Activated CD8-positive, alpha-beta memory T cell treated with anti-CD3 and anti-CD28 coated beads for 24 hours (primary cell): ENCODE results near the gene BRWD1.

Experiments used
- DNase-seq: peaks from one replicate; pipeline ENCODE4 v3.0.0-alpha.2; 2020

The BRWD1 gene

DNA sequence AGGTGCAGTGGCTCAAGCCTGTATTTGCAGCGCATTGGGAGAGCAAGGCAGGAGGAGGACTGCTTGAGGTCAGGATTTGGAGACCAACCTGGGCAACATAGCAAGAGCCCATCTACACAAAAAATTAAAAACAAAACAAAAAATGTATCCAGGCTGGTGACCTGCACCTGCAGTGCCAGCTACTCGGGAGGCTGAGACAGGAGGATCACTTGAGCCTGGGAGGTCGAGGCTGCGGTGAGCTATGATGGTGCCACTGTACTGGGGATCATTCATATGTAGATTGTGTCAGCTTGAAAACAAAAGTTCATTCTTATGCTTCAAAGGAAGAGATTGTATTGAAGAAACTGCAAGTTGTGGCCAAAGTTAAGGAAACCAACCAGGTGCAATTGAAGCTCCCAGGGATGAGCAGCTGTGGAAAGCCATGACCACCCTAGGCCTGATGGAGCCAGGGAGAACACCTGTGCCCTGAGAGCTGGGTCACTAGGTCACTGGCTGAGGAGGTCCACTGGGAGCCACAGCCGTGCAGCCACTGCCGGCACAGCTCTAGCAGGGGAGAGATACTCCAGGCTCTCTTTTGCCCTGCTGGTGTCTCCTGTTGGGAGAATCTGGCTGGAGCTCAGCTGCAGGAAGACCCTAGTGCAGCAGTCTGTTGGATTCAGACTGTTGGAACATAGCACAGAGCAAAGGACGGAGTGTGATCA is 13.3 kb upstream of the BRWD1 start:
- DNase-seq = no peak

DNA sequence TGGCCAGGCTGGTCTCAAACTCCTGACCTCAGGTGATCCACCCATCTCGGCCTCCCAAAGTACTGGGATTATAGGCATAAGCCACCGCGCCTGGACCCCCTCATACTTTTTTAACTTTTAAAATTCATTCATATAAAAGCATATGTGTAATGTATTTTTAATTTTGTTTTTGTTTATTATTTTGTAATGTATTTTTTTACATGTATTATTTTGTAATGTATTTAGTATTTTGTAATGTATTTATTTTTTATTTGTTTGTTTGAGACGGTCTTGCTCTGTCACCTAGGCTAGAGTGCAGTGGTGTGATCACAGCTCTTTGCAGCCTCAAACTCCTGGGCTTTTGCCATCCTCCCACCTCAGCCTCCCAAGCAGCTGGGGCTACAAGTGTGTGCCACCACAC is 12.0 kb upstream of the BRWD1 start:
- no peak for DNase-seq

DNA sequence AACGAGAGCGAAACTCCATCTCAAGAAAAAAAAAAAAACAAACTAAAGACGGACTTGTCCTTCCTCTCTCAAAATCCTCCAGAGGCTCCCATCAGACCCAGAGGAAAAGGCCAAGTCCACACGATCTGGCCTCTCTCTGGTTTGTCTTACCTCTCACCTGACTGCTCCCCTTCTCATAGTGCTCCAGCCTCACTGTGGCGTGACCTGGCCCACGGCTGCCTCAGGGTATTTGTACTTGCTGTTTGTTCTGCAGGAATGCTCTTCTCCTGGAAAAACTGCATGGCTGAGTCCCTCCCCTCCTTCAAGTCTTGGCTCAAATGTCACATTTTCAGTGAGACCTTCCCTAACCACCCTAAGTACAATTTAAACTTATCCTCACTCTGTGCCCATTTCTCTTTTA is 8.0 kb upstream of the BRWD1 start:
- DNase-seq = no peak

DNA sequence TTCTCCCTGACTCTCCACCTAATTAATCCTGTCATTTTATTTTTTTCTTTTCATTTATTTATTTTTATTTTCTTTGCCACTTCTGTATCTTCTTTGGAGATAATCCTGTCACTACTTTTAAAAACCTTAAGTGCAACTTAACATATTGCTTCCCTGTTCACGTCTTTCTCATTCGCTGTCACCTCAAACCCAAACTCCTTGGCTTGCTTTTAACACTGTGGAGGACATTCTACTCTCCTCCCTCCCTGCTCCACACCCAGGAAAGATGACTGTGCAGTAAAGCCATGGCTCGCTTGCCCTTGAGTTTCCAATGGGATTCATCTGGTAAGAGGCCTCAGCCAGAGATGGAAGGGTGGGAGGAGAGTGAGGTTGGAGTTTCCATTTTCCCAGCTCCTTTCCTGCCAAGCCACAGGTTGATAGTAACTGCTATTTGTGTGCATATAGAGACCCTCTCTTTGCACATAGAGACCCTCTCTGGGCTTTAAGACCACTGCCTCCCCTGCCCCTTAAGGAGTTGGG is 6.4 kb upstream of the BRWD1 start:
- DNase-seq = no peak

DNA sequence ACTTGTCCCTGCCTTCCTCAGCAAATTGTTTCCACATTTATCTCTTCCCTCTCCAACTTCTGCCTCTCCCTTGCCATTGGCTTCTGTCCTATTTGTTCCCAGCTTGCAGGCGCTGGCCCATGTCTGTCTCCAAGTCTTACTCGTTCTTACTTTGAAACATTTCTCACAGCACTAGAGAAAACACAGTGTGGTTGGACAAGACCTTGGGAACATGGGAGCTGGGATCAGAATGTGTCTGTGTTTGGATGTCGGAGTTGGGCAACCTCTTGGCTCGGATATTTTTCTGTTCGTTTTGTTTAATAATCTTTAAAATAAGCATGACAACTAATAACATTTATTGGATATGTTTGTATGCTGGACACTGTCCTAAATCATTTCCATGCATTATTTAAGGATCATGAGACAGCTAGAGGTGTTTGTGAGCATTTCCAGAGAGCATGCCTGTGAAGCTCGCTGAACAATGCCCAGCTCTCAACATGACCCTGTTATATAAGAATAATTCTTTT is 5.9 kb upstream of the BRWD1 start:
- DNase-seq = no peak

DNA sequence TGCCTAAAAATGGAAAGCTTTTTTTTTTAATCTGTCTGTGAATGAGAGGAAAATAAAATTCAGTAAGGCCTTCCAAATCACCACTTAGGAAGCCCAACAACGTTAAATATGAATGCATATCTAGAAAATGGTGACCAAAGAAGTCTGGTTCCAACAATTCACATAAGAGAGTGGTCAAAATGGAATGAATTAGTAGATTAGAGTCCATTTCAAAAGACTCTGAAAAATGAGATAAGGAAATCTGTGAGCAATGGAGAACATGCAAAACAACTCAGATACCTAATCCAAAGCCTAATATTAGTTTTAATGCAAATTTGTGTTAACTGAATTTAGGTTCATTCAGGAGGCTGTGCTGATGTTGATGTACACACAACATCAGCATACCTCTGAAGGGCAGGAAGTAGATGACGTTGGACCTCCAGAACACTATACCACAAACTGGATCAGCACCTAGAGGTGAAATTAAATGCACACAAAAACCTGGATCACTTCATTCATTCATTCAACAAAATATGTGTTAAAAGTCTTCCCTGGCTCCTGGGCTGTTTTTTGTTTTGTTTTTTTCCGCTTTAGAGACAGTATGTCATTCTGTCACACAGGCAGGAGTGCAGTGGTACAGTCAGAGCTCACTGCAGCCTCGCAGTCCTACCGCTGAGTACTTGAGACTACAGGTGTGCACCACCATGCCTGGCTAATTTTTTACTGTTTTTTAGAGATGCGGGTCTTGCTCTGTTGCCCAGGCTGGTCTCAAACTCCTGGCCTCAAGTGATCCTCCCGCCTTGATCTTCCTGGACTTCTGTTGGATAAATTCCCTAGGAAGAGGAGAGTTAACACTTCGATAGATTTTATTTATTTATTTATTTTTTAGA is 4.9 kb upstream of the BRWD1 start:
- DNase-seq = no peak

DNA sequence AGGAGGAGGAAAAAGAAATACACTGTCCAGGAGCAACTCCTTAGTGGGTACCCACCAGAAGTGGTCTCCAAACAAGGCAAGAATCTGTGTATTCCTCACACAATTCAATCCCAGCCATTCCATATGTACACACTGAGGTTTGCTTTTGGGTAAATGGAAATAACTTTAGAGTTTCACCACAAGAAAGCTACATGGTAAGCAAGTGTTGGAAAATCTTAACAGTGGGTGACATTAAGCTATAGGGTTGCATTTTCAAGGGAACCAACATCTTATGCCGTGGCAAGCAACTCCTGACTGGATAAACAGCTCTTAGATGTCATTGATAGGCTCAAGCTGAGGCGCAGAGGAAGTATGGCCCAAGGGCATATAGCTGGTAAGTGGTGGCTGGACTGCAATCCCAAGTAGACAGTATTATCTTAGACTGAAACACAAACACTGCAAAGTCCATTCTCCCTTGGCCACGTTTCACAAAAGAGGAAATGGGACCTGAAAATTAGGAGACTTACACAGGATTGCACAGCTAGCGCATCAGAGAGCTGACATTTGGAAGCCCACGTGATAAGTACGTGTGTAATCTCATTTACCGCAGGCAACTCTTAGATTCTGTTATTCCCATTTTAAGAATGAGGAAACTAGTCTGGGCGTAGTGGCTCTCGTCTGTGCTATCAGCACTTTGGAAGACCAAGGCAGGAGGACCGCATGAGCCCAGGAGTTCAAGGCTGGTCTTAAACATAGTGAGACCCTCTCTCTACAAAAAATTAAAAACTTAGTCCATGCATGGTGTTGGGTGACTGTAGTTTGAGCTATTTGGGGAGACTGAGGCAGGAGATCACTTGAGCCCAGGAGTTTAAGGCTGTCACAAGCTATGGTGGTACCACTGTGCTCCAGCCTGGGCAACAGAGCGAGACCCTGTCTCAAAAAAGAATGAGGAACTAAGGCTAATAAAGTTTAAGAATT is 4.0 kb upstream of the BRWD1 start:
- DNase-seq = no peak

DNA sequence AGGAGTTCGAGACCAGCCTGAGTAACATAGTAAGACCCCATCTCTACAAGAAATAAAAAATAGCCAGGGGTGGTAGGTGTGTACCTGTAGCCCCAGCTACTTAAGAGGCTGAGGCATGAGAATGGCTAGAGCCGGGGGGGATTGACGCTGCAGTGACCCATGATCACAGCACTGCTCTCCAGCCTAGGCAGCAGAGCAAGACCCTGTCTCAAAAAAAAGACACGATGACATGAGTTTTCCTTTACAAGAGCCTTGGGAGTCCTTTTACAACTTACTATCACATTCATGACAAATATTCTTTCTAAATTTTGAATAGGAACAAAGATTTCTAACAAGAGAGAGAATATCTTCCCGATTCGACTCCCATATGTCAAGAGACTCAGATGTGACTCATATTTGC is 3.3 kb upstream of the BRWD1 start:
- no peak for DNase-seq

DNA sequence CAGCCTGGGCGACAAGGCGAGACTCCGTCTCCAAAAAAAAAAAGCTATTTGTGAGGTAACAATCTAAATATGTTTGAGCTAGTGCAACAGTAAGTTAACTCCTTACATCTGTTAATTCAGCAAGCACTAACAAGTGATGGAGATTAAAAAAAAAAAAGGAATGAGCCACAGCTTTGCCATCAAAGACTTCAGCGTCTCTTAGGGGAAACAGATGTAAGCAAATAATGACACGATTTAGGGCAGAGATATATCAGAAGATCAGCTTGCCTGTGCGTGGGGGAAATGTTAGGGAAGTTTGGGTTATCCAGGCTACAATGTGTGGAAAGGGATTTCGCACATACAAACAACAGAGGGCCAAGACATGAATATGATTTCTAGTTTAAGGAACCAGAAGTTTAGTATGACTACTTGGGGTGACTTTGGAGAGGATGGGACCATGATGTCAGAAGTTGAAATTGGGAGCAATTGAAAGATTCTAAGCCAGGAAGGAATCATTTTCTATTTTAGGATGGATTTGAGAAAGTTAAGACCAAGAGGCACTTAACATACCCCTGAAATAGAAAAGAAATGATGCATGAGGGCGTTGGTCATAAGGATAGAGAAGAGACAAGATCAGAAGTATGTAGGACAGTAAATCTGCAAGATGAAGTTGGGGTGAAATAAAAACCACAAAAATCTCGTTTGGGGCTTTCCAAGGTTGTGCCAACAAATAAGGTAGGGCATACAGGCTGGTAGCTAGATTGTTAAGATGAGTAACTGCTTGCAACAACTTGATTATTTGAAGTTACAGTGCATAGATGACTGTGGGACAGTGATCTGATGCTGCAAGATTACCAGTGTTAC is 2.4 kb upstream of the BRWD1 start:
- DNase-seq = no peak

DNA sequence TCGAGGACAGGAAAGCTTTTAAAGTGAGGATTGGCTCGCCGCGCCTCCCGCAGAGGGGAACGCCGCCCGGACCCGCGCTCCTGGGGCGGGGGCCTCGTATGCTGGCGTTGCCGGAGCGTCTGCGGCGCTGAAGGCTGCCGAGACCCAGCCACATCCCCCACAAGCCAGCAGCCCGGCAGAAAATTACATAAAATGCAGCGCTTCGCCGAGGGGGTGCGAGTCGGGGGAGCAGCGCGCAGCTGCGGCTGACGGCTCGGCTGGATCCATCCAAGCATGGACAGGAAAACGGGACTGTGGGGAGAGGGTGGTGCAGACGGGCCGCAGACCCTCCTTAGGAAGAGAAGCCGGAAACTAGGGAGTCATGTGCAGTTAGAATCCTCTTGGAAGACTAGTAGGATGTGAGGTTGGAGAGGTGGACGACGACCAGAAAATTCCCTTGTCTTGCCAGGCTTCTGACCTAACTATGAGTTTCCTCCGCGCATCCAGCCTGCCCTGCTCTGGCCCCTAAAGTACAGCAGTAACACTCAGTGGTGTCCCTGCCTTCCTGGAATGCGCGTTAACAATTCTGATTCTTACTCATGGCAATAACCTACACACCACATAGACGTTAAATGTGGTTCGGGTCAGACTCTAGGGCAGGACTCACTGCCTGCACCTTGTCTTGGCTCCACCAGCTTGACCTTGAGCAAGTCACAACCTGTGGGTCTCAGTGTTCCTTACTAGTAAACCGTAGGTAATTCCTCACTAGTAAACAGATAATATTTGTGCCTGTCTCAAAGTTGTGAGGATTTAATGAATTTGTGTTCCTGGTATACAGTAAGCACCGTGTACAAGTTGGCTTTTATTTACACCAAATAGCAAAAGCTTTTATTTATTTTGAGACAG is 953 bp upstream of the BRWD1 start:
- peak; percentile 76 for DNase-seq

DNA sequence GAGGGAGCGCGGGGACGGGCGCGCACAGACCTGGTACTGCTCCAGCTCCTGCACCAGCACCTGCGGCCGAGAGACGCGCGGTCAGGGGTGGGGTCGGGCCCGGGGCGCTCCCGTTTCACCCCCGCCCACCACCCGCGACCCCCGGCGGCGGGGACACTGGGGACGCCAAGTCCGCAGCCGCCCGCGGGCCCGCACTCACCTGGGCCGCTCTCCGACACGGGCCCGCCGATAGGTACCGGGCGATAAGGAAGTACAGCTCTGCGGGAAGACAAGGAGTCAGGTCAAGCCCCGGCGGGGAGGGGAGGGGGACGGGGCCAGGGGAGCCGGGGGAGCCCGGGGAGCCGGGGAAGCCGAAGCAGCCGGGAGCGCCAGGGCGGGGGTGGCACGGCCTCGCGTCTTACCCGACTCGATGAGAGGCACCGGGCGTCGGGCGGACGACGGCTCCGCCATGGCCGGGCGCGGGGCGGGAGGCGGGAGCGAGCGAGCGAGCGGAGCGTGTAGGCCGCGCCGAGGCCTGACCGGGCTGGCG is 326 bp downstream of the BRWD1 start:
- DNase-seq = no peak

DNA sequence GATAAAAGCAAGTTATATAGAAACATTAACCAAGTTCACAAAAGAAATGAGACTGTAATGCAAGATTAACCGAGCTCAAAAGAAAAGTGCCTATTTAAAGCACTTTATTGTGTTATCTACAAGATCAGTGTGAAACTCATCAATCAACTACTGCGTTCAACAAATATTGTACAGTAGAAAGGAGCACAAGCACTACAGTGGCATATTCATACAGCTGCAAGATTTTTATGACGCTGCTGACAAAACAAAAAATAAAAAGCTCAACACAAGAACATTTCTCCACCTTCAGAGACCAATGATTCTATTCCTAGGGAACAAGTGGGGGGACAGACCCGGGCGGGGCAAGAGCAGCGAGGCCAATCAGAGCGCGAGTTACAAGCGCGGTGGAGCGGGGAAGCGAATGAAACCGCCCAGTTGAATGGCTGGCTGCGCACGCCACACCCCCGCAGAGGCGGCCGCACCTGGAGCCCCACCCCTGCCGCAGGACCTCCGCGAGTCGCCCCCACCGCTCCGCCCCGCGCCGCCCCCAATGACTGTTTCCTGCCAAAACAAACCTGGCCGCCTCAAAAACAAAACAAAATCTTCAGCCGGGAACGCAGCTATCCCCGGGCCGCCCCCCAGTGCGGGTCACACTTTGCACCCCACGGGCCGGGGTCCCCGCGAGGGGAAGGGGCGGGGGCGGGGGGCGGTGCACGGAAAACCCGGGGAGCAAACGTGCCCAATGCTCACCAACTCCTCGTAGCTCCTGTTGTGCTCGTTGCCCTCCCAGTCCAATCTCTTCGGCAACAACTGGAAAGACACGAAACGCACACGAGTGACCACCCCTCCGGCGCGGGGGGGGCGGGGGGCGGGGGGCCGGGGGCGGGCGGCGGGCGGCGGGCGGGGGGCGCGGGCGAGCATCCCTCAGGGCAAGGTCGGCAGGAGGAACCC is 1.1 kb downstream of the BRWD1 start:
- DNase-seq = peak; percentile 99

DNA sequence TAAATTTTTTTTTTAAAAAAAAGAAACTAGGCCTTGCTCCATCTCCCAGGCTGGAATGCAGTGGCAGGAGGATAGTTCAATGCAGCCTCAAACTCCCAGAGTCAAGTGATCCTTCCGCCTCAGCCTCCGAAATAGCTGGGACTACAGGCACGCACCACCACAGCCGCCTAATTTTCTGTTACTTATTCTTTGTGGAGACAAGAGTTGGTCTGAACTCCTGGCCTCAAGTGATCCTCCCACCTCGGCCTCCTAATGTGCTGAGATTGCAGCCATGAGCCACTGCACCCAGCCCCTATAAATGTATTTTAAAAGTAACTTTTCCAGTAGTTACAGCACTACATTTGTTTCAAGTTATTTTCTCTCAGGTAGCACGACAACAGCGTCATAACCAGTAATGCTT is 2.3 kb downstream of the BRWD1 start:
- DNase-seq = no peak

DNA sequence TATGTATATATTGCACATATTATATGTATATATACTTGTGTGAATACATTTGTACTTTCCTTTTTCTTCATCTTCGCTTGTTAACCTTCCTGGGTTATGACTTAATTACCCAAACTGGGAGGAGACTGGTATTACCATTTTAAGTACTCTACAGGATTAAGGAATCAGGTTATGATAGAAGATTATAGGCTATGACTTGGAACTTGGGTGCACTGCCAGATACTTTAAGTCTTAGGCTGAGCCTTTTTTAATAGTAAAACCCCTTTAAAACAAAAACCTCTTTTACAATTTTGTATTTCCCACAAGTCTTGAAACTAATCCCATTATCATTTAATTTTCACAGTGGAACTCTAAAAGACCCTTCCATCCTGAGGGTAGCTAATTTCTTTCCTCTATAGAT is 6.0 kb downstream of the BRWD1 start:
- no peak for DNase-seq

DNA sequence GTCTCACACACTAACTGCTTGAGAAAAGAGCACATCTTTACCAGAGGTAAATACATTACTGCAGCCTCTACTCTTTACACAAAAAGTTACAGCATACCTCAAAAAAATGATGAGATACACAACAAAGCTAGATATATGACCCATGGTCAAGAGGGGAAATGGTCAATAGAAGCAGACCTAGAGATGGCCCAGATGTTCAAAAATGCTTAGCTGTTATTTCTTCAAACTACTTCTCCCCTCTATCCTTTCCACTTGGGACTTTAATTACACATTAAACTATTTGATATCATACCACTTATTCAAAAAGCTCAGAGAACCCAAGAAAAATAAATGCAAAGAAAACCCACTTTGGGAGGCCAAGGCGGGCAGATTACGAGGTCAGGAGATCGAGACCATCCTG is 12.8 kb downstream of the BRWD1 start:
- DNase-seq = no peak

DNA sequence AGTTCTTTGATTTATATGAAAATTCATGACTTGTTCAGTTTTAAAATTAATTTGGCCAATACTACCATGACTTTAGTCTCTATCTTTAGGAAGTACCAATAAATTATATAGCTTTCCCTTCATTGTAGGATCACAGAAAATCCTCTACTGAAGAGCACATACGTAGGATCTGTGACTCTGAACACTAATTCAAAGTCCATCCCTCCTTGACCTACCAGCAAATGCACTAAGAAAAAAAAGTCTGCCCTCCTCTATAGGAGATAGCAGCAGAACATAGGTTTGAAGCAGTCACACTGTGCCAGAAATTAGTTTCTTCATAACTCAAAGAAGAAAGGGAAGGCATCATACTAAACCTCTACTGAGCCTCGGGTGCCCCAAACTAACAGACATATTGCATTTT is 16.5 kb downstream of the BRWD1 start:
- DNase-seq = no peak

DNA sequence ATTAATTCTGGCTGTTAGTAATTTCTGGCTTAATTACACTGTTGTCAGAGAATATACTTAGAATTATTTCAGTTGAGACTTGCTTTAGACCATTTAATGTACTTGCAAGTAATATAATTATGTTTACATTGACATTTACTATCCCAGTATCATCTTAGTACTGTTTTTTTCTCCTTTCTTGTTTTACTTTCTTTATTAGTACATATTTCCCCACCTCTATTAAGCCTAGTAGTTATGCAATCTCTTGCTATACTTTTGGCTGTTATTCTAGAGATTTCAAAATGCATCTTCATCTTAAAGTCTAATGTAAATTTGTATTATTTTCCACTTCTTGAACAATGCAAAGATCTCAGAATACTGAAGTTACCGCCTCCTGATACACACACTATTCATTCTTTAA is 24.4 kb downstream of the BRWD1 start:
- no peak for DNase-seq

DNA sequence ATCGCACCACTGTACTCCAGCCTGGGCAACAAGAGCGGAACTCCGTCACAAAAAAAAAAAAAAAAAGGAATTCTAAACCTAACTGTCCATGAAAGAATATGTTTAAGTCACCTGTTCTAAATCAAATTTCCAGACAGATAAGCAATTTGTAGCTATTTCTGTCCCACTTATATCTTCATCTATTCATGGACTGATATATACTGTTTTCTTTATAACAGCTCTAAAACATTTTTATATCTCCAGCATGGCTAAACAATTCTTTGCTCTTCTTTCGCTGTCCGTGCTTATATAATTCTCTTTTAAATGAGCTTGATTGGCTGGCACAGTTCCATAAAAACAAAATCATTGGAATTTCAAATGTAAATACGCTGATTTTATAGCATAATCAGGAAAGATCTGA is 30.5 kb downstream of the BRWD1 start:
- DNase-seq = no peak

DNA sequence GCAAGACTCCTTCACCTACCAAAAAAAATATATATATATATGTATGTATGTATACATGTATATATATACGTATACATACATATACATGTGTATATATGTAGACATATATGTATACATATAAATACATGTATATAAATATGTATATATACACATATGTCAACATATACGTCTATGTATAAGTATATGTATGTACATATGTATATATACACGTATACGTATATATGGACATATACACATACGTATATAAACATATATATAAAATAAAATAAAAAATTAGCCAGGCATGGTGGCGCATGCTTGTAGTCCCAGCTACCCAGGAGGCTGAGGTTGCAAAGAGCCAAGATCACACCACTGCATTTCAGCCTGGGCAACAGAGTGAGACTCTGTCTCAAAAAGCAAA is 31.6 kb downstream of the BRWD1 start:
- DNase-seq = no peak

DNA sequence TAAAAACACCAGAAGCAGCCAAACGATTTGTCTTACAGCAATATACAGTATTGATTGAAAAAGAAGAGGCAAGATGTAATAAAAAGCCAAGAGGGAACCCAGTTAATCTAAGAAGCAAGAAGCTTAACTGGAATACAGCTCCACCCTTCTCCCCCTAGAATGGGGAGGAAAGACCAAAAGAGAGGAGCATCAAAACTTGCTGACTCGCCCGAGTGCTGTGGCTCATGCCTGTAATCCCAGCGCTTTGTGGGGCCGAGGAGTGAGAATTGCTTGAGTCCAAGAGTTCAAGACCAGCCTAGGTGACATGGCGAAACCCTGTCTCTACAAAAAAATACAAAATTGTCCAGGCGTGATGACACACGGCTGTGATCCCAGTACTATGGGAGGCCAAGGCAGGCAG is 32.2 kb downstream of the BRWD1 start:
- DNase-seq = no peak
